Activated CD4-positive, alpha-beta T cell treated with anti-CD3 and anti-CD28 coated beads for 36 hours (primary cell): ENCODE results near the gene CD96. TPM values are rescaled to one million over a fixed set of nuclear protein-coding genes. Genes with fewer than 3 reads are reported as not detected.

Experiments
- ATAC-seq: fragments of 200-7000 bp; cut with Tn5 transposase; one replicate; pipeline ENCODE4 v1.10.0; 2021; ENCODE audit warnings: mild to moderate bottlenecking, moderate library complexity
- CTCF ChIA-PET: fragments of 350-600 bp; sonication (Branson Sonifier 250); formaldehyde crosslinking; loops from one replicate; lab custom pipeline; 2021; ENCODE audit warnings: antibody characterized with exemption; lab: Charles Lee
- POLR2A ChIA-PET: fragments of 350-600 bp; sonication (Branson Sonifier 250); formaldehyde crosslinking; loops from one replicate; lab custom pipeline; 2021; ENCODE audit warnings: antibody characterized with exemption, inconsistent platforms; lab: Charles Lee
- DNase-seq: peaks from one replicate; pipeline ENCODE4 v3.0.0-alpha.2; 2020
- H3K27ac Mint-ChIP-seq: one replicate; pipeline ENCODE4 v1.8.0; 2021; ENCODE audit warnings: mixed read lengths
- H3K27me3 Mint-ChIP-seq: one replicate; pipeline ENCODE4 v1.8.0; 2021; ENCODE audit warnings: mixed read lengths
- H3K36me3 Mint-ChIP-seq: one replicate; pipeline ENCODE4 v1.8.0; 2021; ENCODE audit warnings: low read depth, mixed read lengths
- H3K4me1 Mint-ChIP-seq: one replicate; pipeline ENCODE4 v1.8.0; 2021; ENCODE audit warnings: mixed read lengths
- H3K4me3 Mint-ChIP-seq: one replicate; pipeline ENCODE4 v1.8.0; 2021; ENCODE audit warnings: mild to moderate bottlenecking, moderate library complexity, mixed read lengths
- H3K9me3 Mint-ChIP-seq: one replicate; pipeline ENCODE4 v1.8.0; 2021; ENCODE audit warnings: low read depth, mixed read lengths
- intact Hi-C, 2 experiments: fragments of 100-400 bp; cut with DNase I in 1 of 2; cut with micrococcal nuclease in 1 of 2; formaldehyde crosslinking; loops; one replicate each; pipeline versions ENCODE4 v1.14.2 to v1.15.1; 2022 to 2024; cut with DNase I, micrococcal nuclease
- total RNA-seq, 2 experiments: library from RNA; stranded (reverse); gene quantifications; one replicate each; pipeline ENCODE4 v1.2.3, GENCODE V29; 2021

CD96 gene
- total RNA-seq, 2 experiments from 2014 or later: 38.3 to 40.8 TPM

- CTCF ChIA-PET: interaction anchor here (1.3 kb wide), 1 partner anchor 14 kb away, joined by 4 read pairs; no protein-coding TSS in a partner anchor
- Mint-ChIP-seq H3K4me3 (peak overlapping the region; percentile 93), H3K27ac (peak overlapping the region; percentile 98), H3K36me3 (peaks cover 80% of the 10 kb centered on the region), H3K4me1 (peaks cover 60% of the 10 kb centered on the region), H3K9me3 (no peaks in the 10 kb centered on the region), H3K27me3 (no peaks in the 10 kb centered on the region)
- DNase-seq (no peak), ATAC-seq (no peak)
- POLR2A ChIA-PET: no interaction called here
- intact Hi-C loops: loop anchor here in 1 of 2 experiments (10.0 kb wide), 1 partner anchor 903 kb away; the partner anchor contains the start of gene BTLA
Observed at GRCh38 chr3:111592143-111592542, 50.1 kb downstream of the CD96 start.

DNA sequence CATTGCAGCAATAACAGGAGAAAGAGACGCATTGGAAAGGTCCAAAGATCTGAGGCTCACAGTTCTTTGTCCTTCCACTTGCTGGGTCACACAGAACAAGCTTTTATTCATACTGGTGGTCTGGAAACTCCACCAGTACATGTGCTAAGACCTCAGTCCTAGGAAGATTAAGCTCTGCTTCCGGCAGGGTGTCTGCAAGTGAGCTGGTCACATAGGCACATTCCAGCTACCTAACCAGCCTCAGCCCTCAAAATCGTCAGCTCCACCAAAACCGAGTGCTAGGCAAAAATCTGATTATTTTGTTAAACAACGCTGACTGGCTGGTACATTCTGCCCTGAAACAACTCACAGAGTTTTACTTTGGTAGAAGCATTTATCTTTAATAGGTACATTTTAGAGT, 50.9 kb downstream of the CD96 start:
- Mint-ChIP-seq H3K36me3 (peaks cover 76% of the 10 kb centered on the region), H3K4me3 (peak overlapping the region; percentile 93), H3K27me3 (no peaks in the 10 kb centered on the region), H3K4me1 (peaks cover 60% of the 10 kb centered on the region), H3K27ac (peak overlapping the region; percentile 98), H3K9me3 (no peaks in the 10 kb centered on the region)
- POLR2A ChIA-PET: interaction anchor here (0.9 to 3.4 kb wide), 4 partner anchors 12 to 24 kb away, joined by 3 to 26 read pairs (median 10); no protein-coding TSS in a partner anchor
- ATAC-seq: no peak
- intact Hi-C loops: loop anchor here in 1 of 2 experiments (10.0 kb wide), 1 partner anchor 902 kb away; the partner anchor contains the start of gene BTLA
- CTCF ChIA-PET: interaction anchor here (0.9 to 3.2 kb wide), 4 partner anchors 15 to 61 kb away, joined by 3 to 20 read pairs (median 4); no protein-coding TSS in a partner anchor
- no peak for DNase-seq

- no peaks in the 10 kb centered on the region for H3K27me3 Mint-ChIP-seq
- intact Hi-C loops: loop anchor here (2.0 to 10.0 kb wide), 3 partner anchors 17 to 901 kb away; partner anchors contain the start of genes BTLA (in 1 of the 2) and CD96 (in 1 of the 2)
- DNase-seq (no peak), ATAC-seq (no peak)
- H3K27ac Mint-ChIP-seq: peak overlapping the region; percentile 98
- peak overlapping the region; percentile 93 for H3K4me3 Mint-ChIP-seq
- peaks cover 77% of the 10 kb centered on the region for H3K36me3 Mint-ChIP-seq
- ChIA-PET CTCF (interaction anchor here (1.0 to 3.2 kb wide), 4 partner anchors 16 to 60 kb away, joined by 3 to 20 read pairs (median 4); no protein-coding TSS in a partner anchor), POLR2A (interaction anchor here (0.9 to 3.4 kb wide), 5 partner anchors 11 to 23 kb away, joined by 3 to 26 read pairs (median 10); no protein-coding TSS in a partner anchor)
- H3K4me1 Mint-ChIP-seq: peaks cover 62% of the 10 kb centered on the region
- no peaks in the 10 kb centered on the region for H3K9me3 Mint-ChIP-seq
Observed at GRCh38 chr3:111593666-111594065, 51.7 kb downstream of the CD96 start.

DNA sequence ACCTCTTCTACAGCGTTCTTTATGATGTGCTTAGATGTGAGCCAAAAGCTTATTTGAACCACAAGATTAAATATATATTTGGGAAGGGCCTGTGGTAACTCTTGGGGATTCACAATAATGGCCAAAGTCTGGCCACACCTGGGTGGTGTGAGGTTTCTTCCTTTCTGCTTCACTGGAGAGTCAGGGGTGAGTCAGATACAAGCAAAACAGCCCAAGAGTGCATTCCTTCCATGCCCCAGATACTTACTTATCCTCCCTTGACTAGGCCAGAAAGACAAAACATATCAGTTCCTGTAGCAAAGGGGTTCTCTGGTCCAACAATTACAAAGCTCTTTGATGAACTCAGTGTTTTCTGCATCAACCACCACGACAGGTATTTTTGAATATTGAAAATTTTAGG, 52.2 kb downstream of the CD96 start:
- POLR2A ChIA-PET: interaction anchor here (1.0 to 3.4 kb wide), 4 partner anchors 10 to 385 kb away, joined by 3 to 26 read pairs (median 13); partner anchors contain the start of gene ABHD10
- peaks cover 77% of the 10 kb centered on the region for H3K36me3 Mint-ChIP-seq

DNA sequence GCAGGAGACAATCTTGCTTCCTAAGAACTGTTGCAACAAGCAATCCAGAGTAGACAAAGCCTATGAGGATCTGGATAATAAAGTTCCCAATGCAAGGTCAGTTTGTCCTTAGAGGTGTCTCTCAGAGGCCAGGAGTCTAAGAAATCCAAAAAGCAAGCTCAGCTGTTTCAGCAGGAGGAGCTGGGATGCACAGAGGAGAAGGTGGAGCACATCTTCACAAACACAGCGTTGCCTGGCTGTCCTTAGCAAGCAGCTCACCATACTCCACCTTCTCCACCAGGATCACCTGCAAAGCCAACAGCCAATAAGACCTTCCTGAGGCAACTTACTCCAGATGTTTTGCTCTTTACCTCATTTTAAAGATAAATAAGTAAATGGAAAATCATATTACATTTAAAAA, 52.8 kb downstream of the CD96 start:
- no peaks in the 10 kb centered on the region for H3K27me3 Mint-ChIP-seq
- ATAC-seq (peak; percentile 30), DNase-seq (no peak)
- peaks cover 1% of the 10 kb centered on the region for H3K9me3 Mint-ChIP-seq
- CTCF ChIA-PET: interaction anchor here (0.8 to 3.2 kb wide), 8 partner anchors 10 to 121 kb away, joined by 4 to 20 read pairs (median 6); no protein-coding TSS in a partner anchor
- intact Hi-C loops: loop anchor here (1.0 to 10.0 kb wide), 8 partner anchors 10 to 900 kb away; partner anchors contain the start of genes CD96 (in 2 of the 2) and BTLA (in 1 of the 2)
- H3K36me3 Mint-ChIP-seq: peaks cover 75% of the 10 kb centered on the region
- peaks cover 56% of the 10 kb centered on the region for H3K4me1 Mint-ChIP-seq
- H3K4me3 Mint-ChIP-seq: peak overlapping the region; percentile 93
- POLR2A ChIA-PET: interaction anchor here (0.5 to 3.4 kb wide), 6 partner anchors 10 to 384 kb away, joined by 3 to 26 read pairs (median 8); partner anchors contain the start of gene ABHD10
- peak overlapping the region; percentile 98 for H3K27ac Mint-ChIP-seq

More for the DNA sequence above, 52.2 kb downstream of the CD96 start:
- CTCF ChIA-PET: interaction anchor here (0.8 to 3.2 kb wide), 6 partner anchors 10 to 122 kb away, joined by 4 to 20 read pairs (median 8); no protein-coding TSS in a partner anchor
- no peaks in the 10 kb centered on the region for H3K27me3 Mint-ChIP-seq
- no peak for DNase-seq
- intact Hi-C loops: loop anchor here (2.0 to 10.0 kb wide), 3 partner anchors 17 to 901 kb away; partner anchors contain the start of genes BTLA (in 1 of the 2) and CD96 (in 1 of the 2)
- H3K27ac Mint-ChIP-seq: peak overlapping the region; percentile 98
- no peak for ATAC-seq
- peaks cover 59% of the 10 kb centered on the region for H3K4me1 Mint-ChIP-seq
- peak overlapping the region; percentile 93 for H3K4me3 Mint-ChIP-seq
- H3K9me3 Mint-ChIP-seq: no peaks in the 10 kb centered on the region

- peak within 1 kb of the TSS; percentile 93 for H3K4me3 Mint-ChIP-seq
- POLR2A ChIA-PET: interaction anchor here (0.5 to 3.4 kb wide), 7 partner anchors 9 to 384 kb away, joined by 3 to 26 read pairs (median 5); partner anchors contain the start of gene ABHD10
- no peaks in the 10 kb centered on the region for H3K27me3 Mint-ChIP-seq
- ATAC-seq (peak; percentile 84), DNase-seq (peak; percentile 69)
- peaks cover 75% of the 10 kb centered on the region for H3K36me3 Mint-ChIP-seq
- H3K27ac Mint-ChIP-seq: peak within 1 kb of the TSS; percentile 98
- peaks cover 1% of the 10 kb centered on the region for H3K9me3 Mint-ChIP-seq
- H3K4me1 Mint-ChIP-seq: peaks cover 56% of the 10 kb centered on the region
- intact Hi-C loops: loop anchor here (1.0 to 10.0 kb wide), 8 partner anchors 9 to 900 kb away; partner anchors contain the start of genes CD96 (in 2 of the 2) and BTLA (in 1 of the 2)
- CTCF ChIA-PET: interaction anchor here (1.0 to 3.2 kb wide), 7 partner anchors 9 to 48 kb away, joined by 4 to 20 read pairs (median 8); no protein-coding TSS in a partner anchor
Observed at GRCh38 chr3:111595232-111595631, 53.2 kb downstream of the CD96 start, which contains the start of gene ZBED2. TSS of gene ZBED2 (minus strand) at chr3:111595346. CDS start at chr3:111594201, 1,145 bp downstream.

- Mint-ChIP-seq H3K36me3 (peaks cover 69% of the 10 kb centered on the region), H3K4me1 (peaks cover 55% of the 10 kb centered on the region), H3K4me3 (peak overlapping the region; percentile 93), H3K27me3 (no peaks in the 10 kb centered on the region), H3K9me3 (peaks cover 1% of the 10 kb centered on the region), H3K27ac (peak overlapping the region; percentile 98)
- ATAC-seq (peak; percentile 48), DNase-seq (no peak)
- ChIA-PET CTCF (no interaction called here), POLR2A (interaction anchor here (3.4 kb wide), 1 partner anchor 8 kb away, joined by 26 read pairs; no protein-coding TSS in a partner anchor)
- intact Hi-C loops: loop anchor here (1.0 to 10.0 kb wide), 3 partner anchors 8 to 898 kb away; partner anchors contain the start of gene BTLA (in 1 of the 2)
Observed at GRCh38 chr3:111596328-111596727, 54.3 kb downstream of the CD96 start.

GRCh38 chr3:111598139-111598538, 56.1 kb downstream of the CD96 start:
- CTCF ChIA-PET: interaction anchor here (0.6 to 2.8 kb wide), 5 partner anchors 10 to 31 kb away, joined by 3 to 10 read pairs (median 4); no protein-coding TSS in a partner anchor
- no peak for DNase-seq
- Mint-ChIP-seq H3K27me3 (no peaks in the 10 kb centered on the region), H3K9me3 (peaks cover 1% of the 10 kb centered on the region), H3K27ac (peak overlapping the region; percentile 91), H3K4me1 (peaks cover 66% of the 10 kb centered on the region), H3K36me3 (peaks cover 56% of the 10 kb centered on the region), H3K4me3 (peak overlapping the region; percentile 27)
- no peak for ATAC-seq
- POLR2A ChIA-PET: no interaction called here
- intact Hi-C loops: loop anchor here in 1 of 2 experiments (10.0 kb wide), 1 partner anchor 897 kb away; the partner anchor contains the start of gene BTLA

- Mint-ChIP-seq H3K4me1 (peaks cover 70% of the 10 kb centered on the region), H3K27ac (peak overlapping the region; percentile 91), H3K4me3 (no peak overlapping the region), H3K36me3 (peaks cover 56% of the 10 kb centered on the region), H3K27me3 (no peaks in the 10 kb centered on the region), H3K9me3 (peaks cover 1% of the 10 kb centered on the region)
- POLR2A ChIA-PET: no interaction called here
- CTCF ChIA-PET: interaction anchor here (0.5 to 2.8 kb wide), 6 partner anchors 9 to 586 kb away, joined by 3 to 10 read pairs (median 4); no protein-coding TSS in a partner anchor
- intact Hi-C loops: loop anchor here in 1 of 2 experiments (10.0 kb wide), 1 partner anchor 896 kb away; the partner anchor contains the start of gene BTLA
- ATAC-seq (no peak), DNase-seq (no peak)
Observed at GRCh38 chr3:111598552-111598951, 56.6 kb downstream of the CD96 start.

GRCh38 chr3:111601810-111602209, 59.8 kb downstream of the CD96 start:
- intact Hi-C loops: no loop called here
- no peak for DNase-seq
- H3K4me3 Mint-ChIP-seq: no peak overlapping the region
- peaks cover 85% of the 10 kb centered on the region for H3K4me1 Mint-ChIP-seq
- H3K9me3 Mint-ChIP-seq: peaks cover 3% of the 10 kb centered on the region
- peak overlapping the region; percentile 60 for H3K27ac Mint-ChIP-seq
- H3K36me3 Mint-ChIP-seq: peaks cover 49% of the 10 kb centered on the region
- H3K27me3 Mint-ChIP-seq: no peaks in the 10 kb centered on the region
- ChIA-PET POLR2A (no interaction called here), CTCF (interaction anchor here (0.6 to 4.6 kb wide), 4 partner anchors 16 to 377 kb away, joined by 3 to 37 read pairs (median 4); partner anchors contain the start of gene ABHD10)
- ATAC-seq: no peak
